Activated naive CD8-positive, alpha-beta T cell (primary cell): Measurements from ENCODE around the gene NR3C1.
"Not testable (repeated sequence)": the region's sequence is repeated elsewhere in the genome, so short reads cannot be mapped to it uniquely, and the experiment has no call there.

Experiments used
- H3K27ac Mint-ChIP-seq: one replicate; pipeline ENCODE4 v1.8.0; 2021; ENCODE audit warnings: mixed read lengths
- H3K27me3 Mint-ChIP-seq: one replicate; pipeline ENCODE4 v1.8.0; 2021; ENCODE audit warnings: mixed read lengths
- H3K36me3 Mint-ChIP-seq: one replicate; pipeline ENCODE4 v1.8.0; 2021; ENCODE audit warnings: mixed read lengths
- H3K4me1 Mint-ChIP-seq: one replicate; pipeline ENCODE4 v1.8.0; 2021; ENCODE audit warnings: low read depth, mixed read lengths
- H3K4me3 Mint-ChIP-seq: one replicate; pipeline ENCODE4 v1.8.0; 2021; ENCODE audit warnings: mild to moderate bottlenecking, mixed read lengths
- H3K9me3 Mint-ChIP-seq: one replicate; pipeline ENCODE4 v1.8.0; 2021; ENCODE audit warnings: low read depth, mixed read lengths

NR3C1 gene

DNA sequence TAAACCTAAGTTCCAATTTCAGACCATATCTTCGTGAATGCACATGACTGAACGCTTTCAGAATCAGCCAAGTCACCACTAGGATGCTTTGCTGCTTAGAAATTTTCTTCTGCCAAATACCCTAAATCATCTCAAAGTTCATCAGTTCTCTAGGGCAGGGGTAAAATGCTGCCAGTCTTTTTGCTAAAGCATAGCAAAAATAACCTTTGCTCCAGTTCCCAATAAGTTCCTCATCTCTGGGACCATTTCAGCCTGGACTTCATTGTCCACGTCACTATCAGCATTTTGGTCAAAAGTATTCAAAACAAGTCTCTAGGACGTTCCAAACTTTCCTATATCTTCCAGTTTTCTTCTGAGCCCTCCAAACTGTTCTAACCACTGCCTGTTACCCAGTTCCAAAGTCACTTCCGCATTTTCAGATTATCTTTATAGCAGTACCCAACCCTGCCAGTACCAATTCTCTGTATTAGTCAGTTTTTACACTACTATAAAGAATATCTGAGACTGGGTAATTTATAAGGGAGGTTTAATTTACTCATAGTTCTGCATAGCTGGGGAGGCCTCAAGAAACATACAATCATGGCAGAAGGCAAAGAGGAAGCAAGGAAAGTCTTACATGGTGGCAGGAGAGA is 74.8 kb downstream of the NR3C1 start:
- Mint-ChIP-seq H3K27ac (no peak overlapping the region), H3K4me1 (peaks cover 55% of the 10 kb centered on the region), H3K27me3 (no peaks in the 10 kb centered on the region), H3K9me3 (peaks cover 6% of the 10 kb centered on the region), H3K4me3 (no peak overlapping the region), H3K36me3 (peaks cover 22% of the 10 kb centered on the region)

GRCh38 chr5:143325086-143325485 is 78.4 kb downstream of the NR3C1 start:
- Mint-ChIP-seq H3K4me1 (peaks cover 69% of the 10 kb centered on the region), H3K36me3 (peaks cover 25% of the 10 kb centered on the region)
- H3K27me3 Mint-ChIP-seq, H3K4me3 Mint-ChIP-seq, H3K27ac Mint-ChIP-seq, H3K9me3 Mint-ChIP-seq: not testable (repeated sequence)

DNA sequence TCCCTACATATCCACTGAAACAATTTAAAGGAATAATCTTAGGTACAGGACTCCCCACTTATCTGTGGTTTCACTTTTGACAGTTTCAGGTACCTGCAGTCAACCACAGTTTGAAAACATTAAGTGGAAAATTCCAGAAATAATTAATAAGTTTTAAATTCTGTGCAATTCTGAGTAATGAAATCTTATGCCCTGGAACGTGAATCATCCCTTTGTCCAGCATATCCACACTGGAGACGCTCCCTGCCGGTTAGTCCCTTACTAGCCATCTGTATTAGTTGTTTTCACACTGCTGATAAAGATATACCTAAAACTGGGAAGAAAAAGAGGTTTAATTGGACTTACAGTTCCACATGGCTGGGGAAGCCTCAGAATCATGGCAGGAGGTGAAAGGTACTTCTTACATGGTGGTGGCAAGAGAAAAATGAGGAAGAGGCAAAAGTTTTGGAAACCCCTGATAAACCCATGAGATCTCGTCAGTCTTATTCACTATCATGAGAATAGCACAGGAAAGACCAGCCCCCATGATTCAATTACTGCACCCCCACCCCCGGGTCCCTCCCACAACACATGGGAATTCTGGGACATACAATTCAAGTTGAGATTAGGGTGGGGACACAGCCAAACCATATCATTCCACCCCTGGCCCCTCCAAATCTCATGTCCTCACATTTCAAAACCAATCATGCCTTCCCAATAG is 80.4 kb downstream of the NR3C1 start:
- not testable (repeated sequence) for H3K4me3 Mint-ChIP-seq, H3K9me3 Mint-ChIP-seq, H3K27me3 Mint-ChIP-seq
- Mint-ChIP-seq H3K4me1 (peaks cover 72% of the 10 kb centered on the region), H3K36me3 (peaks cover 17% of the 10 kb centered on the region), H3K27ac (peak overlapping the region; percentile 8)

DNA sequence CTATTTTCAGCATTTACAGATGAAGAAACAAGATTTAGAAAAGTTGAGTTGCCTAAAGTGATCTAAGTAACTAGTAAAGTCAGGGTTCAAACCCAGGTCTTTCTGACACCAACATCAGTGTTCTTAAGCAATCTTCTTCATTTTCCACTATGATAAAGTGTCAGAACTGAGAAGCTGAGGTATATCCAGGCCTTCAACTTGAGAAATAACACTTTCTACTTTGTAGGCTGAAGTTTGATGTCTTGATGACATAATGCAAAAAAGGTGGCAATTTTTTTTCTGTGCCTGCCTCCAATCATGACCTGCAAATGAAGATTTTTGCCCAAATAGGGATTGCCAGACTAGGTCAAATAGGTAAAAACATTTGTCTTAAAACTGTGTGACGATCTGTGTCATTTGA is 81.3 kb downstream of the NR3C1 start:
- Mint-ChIP-seq H3K27ac (no peak overlapping the region), H3K27me3 (no peaks in the 10 kb centered on the region), H3K36me3 (peaks cover 19% of the 10 kb centered on the region), H3K4me3 (no peak overlapping the region), H3K9me3 (no peaks in the 10 kb centered on the region), H3K4me1 (peaks cover 71% of the 10 kb centered on the region)

GRCh38 chr5:143319437-143320227 is 83.9 kb downstream of the NR3C1 start:
- no peak overlapping the region for H3K4me3 Mint-ChIP-seq
- H3K36me3 Mint-ChIP-seq = peaks cover 16% of the 10 kb centered on the region
- no peaks in the 10 kb centered on the region for H3K27me3 Mint-ChIP-seq
- H3K27ac Mint-ChIP-seq = no peak overlapping the region
- peaks cover 64% of the 10 kb centered on the region for H3K4me1 Mint-ChIP-seq
- H3K9me3 Mint-ChIP-seq = no peaks in the 10 kb centered on the region

DNA sequence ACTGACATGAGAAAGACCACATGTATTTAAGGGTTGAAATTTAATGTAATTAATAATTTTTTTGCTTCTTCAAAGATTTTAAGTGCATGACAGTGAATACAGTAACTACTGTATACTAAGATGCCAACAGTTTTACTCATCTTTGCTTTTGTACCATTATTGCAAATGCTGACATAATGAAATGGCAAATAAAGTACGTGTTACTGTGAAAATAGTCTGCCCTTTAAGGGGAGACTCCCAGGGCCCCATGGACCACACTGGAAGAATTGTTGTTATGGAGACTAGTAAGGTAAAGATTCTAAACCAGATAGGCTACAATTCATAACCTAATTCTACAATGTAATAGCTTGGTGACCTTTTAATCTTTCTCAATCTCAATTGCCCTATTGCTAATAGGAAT is 84.7 kb downstream of the NR3C1 start:
- H3K9me3 Mint-ChIP-seq = no peaks in the 10 kb centered on the region
- H3K4me3 Mint-ChIP-seq = no peak overlapping the region
- peaks cover 16% of the 10 kb centered on the region for H3K36me3 Mint-ChIP-seq
- H3K4me1 Mint-ChIP-seq = peaks cover 65% of the 10 kb centered on the region
- no peaks in the 10 kb centered on the region for H3K27me3 Mint-ChIP-seq
- H3K27ac Mint-ChIP-seq = no peak overlapping the region

GRCh38 chr5:143318270-143318669 is 85.2 kb downstream of the NR3C1 start:
- Mint-ChIP-seq H3K4me3 (no peak overlapping the region), H3K27ac (peak overlapping the region; percentile 58), H3K36me3 (peaks cover 16% of the 10 kb centered on the region), H3K9me3 (no peaks in the 10 kb centered on the region), H3K4me1 (peaks cover 67% of the 10 kb centered on the region), H3K27me3 (no peaks in the 10 kb centered on the region)

- H3K27me3 Mint-ChIP-seq = no peaks in the 10 kb centered on the region
- H3K36me3 Mint-ChIP-seq = peaks cover 19% of the 10 kb centered on the region
- peaks cover 66% of the 10 kb centered on the region for H3K4me1 Mint-ChIP-seq
- H3K9me3 Mint-ChIP-seq = no peaks in the 10 kb centered on the region
- H3K4me3 Mint-ChIP-seq = no peak overlapping the region
- no peak overlapping the region for H3K27ac Mint-ChIP-seq
These were observed 86.4 kb downstream of the NR3C1 start for GRCh38 chr5:143316844-143317631.

DNA sequence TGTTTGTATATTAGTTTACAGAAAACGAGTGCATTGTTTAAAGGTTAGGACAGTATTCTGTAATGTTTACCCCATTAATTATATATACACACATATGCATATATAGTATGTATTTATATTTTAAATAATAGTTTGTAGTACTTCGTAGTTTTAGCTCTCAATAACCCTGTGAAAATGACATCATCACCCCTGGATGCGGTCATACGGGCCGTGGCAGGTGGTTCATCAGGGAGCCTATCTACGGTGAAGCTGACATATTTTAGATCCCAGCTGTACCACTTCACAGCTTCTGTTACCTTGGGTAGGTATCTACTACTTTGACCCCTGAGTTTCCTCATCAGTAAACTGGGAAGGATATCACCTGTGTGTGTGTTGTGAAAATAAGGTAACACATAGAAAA is 87.1 kb downstream of the NR3C1 start:
- Mint-ChIP-seq H3K9me3 (no peaks in the 10 kb centered on the region), H3K4me3 (no peak overlapping the region), H3K27me3 (no peaks in the 10 kb centered on the region), H3K4me1 (peaks cover 65% of the 10 kb centered on the region), H3K36me3 (peaks cover 19% of the 10 kb centered on the region), H3K27ac (no peak overlapping the region)

DNA sequence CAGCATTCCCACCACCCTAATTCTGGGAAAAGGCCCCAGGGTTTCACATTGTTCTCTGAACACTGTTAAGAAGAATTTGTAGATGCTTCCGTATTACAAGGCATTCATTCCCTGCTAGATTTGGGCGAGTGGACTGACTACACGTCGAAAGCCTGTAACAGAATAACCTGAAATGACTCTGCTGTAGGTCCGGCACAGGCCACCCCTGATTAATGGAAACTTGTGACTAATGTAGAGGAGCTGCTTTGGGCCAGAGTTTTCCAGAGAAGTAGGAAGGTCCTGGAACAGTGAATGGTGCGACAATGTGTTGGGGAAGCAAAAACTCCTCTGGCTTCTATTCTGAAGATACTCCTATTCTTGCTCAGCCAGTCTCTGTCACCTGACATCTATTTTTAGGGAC is 87.6 kb downstream of the NR3C1 start:
- no peak overlapping the region for H3K4me3 Mint-ChIP-seq
- no peaks in the 10 kb centered on the region for H3K9me3 Mint-ChIP-seq
- peaks cover 20% of the 10 kb centered on the region for H3K36me3 Mint-ChIP-seq
- H3K4me1 Mint-ChIP-seq = peaks cover 65% of the 10 kb centered on the region
- H3K27me3 Mint-ChIP-seq = no peaks in the 10 kb centered on the region
- H3K27ac Mint-ChIP-seq = no peak overlapping the region

DNA sequence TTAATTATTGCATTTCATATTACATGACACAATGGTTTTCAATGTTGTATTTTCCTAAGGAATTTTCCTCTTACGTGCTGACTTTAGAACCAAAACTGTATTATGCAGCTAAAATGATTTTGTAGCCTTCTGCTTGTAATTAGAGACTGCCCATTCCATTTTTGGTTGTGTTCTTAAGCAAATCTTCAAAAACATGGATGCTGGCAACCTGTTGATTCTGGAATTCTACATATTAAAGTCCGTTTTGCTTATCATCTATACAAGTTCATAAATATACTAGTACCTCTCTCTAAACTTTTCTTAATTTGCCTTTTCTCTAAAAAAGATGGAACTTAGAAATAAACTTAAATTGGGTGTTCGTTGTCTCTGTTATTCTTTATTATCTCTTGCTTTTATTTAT is 88.3 kb downstream of the NR3C1 start:
- no peaks in the 10 kb centered on the region for H3K27me3 Mint-ChIP-seq
- H3K9me3 Mint-ChIP-seq = no peaks in the 10 kb centered on the region
- H3K4me3 Mint-ChIP-seq = no peak overlapping the region
- H3K36me3 Mint-ChIP-seq = peaks cover 19% of the 10 kb centered on the region
- peaks cover 58% of the 10 kb centered on the region for H3K4me1 Mint-ChIP-seq
- H3K27ac Mint-ChIP-seq = no peak overlapping the region

GRCh38 chr5:143314659-143315058 is 88.8 kb downstream of the NR3C1 start:
- Mint-ChIP-seq H3K4me1 (peaks cover 53% of the 10 kb centered on the region), H3K9me3 (no peaks in the 10 kb centered on the region), H3K27me3 (no peaks in the 10 kb centered on the region), H3K27ac (peak overlapping the region; percentile 13), H3K4me3 (no peak overlapping the region), H3K36me3 (peaks cover 23% of the 10 kb centered on the region)

GRCh38 chr5:143314099-143314498 is 89.4 kb downstream of the NR3C1 start:
- Mint-ChIP-seq H3K9me3 (no peaks in the 10 kb centered on the region), H3K4me1 (peaks cover 50% of the 10 kb centered on the region), H3K27ac (peak overlapping the region; percentile 80), H3K4me3 (no peak overlapping the region), H3K27me3 (no peaks in the 10 kb centered on the region), H3K36me3 (peaks cover 25% of the 10 kb centered on the region)

- Mint-ChIP-seq H3K27ac (peak overlapping the region; percentile 80), H3K4me1 (peaks cover 45% of the 10 kb centered on the region), H3K36me3 (peaks cover 30% of the 10 kb centered on the region), H3K9me3 (no peaks in the 10 kb centered on the region), H3K27me3 (no peaks in the 10 kb centered on the region), H3K4me3 (no peak overlapping the region)
These were observed 90.1 kb downstream of the NR3C1 start for GRCh38 chr5:143313298-143313852.
